GM19438 (cell line): ENCODE results near the gene SLC22A5.

Experiments
- ATAC-seq: cut with Tn5 transposase; IDR thresholded peaks from one replicate; pipeline ENCODE4 v1.9.1; 2021; ENCODE audit warnings: low read depth; ENCODE audit not compliant: unreplicated experiment

The SLC22A5 gene

GRCh38 chr5:132364319-132364718, 5.2 kb upstream of the SLC22A5 start:
- ATAC-seq: no peak

GRCh38 chr5:132365213-132365612, 4.3 kb upstream of the SLC22A5 start:
- no peak for ATAC-seq

DNA sequence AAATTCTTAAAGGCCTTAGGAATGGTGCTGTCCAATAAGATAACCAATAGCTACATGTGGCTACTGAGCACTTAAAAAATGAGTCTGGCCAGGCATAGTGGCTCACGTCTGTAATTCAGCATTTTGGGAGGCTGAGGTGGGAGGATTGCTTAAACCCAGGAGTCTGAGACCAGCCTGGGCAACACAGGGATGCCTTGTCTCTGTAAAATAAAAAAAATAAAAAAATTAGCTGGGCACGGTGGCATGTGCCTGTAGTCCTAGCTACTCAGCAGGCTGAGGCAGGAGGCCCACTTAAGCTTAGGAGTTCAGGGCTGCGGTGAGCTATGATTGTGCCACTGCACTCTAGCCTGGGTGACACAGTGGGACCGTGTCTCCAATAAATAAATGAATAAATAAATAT, 1.3 kb upstream of the SLC22A5 start:
- ATAC-seq: no peak

DNA sequence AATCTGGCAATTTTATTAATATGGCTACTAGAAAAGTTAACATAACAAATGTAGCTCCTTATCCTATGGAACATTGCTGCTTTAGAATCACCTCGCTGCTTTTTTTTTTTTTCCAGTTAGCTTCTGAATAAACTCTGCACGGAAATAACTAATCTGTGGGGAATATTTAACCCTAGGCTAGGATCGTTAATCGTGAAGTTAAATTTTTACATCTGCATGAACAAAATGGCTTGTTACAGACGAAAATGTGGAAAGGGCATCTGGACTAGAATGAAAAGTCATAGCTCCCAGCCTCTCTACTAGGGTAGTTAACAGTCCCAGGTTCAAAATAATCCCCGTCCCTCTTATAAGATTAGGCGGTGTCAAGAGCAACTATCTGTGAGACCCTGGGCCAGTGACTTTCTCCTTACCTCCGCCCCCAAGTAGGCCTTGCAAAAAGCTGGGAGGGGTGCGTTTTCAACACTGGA, 470 bp upstream of the SLC22A5 start:
- ATAC-seq: no peak

DNA sequence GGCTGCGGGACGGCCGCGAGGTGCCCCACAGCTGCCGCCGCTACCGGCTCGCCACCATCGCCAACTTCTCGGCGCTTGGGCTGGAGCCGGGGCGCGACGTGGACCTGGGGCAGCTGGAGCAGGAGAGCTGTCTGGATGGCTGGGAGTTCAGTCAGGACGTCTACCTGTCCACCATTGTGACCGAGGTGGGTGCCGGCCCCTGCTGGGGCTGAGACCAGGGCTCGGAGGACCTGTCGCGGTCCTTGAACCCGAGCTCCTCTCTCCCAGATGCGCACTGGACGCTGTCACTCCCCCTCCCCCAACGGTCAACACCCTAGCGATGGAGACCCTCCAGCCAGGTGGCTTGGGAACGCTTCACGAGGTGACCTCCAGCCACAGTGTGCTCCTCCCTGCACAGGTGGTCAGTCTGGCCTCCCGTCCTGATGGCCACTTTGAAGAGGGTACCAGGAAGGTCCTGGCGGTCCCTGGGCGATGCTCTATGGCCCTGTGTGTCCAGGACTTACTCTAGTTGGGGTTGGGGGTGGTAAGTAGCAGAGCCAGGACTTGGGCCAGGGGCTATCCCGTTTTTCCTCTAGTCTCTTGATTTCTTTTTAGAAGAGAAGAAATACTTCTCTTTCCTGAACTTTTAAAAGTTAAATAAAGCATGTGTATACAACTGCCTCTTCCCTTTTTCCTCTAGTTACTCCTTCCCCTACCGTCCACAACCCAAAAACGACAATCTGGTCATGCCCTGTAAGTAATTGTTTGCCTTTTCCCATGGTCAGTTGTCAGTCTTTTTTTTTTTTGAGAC, 866 bp downstream of the SLC22A5 start:
- peak; percentile 5 for ATAC-seq

GRCh38 chr5:132370971-132371602, 1.6 kb downstream of the SLC22A5 start:
- ATAC-seq: no peak

- ATAC-seq: no peak
These were observed 2.1 kb downstream of the SLC22A5 start for GRCh38 chr5:132371603-132371994.

DNA sequence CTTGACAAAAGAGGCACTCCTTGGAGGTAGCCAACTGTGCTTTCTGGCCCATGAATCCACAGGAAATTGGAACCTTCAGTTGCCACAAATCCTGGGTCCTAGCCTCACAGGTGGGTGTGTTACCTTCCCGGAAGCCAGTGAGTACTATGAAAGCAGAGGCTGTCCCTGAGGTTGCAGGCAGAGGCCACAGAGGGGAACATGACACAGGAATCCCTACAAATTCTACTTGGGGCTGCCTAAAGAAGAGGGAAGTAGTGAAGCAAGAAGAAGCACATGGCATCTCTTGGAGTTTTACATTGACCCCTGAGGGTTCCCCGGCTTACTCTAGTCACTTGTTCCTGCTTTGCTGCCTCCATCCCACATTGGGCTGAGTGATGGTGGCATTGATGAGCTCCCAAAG, 2.6 kb downstream of the SLC22A5 start:
- ATAC-seq: no peak

GRCh38 chr5:132372542-132372941, 3.0 kb downstream of the SLC22A5 start:
- no peak for ATAC-seq

DNA sequence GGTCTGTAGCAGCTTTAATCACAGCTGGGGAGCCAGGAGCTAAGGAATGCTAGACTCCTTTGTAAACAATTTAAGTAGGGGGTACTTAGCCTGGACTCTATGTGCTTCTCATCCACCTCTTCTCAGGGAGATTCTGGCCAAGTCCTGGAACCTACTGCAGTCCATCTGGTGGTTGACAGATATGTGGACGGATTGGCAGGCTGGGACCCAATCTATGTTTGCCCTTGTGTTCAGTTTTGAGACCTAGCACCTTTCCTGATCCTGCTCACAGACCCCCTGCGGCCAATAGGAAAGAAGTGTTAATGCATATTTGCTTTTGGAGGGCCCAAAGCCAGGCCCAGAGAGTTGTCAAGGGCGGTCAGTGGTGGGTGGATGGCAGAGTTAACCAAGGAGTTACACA, 6.4 kb downstream of the SLC22A5 start:
- no peak for ATAC-seq

DNA sequence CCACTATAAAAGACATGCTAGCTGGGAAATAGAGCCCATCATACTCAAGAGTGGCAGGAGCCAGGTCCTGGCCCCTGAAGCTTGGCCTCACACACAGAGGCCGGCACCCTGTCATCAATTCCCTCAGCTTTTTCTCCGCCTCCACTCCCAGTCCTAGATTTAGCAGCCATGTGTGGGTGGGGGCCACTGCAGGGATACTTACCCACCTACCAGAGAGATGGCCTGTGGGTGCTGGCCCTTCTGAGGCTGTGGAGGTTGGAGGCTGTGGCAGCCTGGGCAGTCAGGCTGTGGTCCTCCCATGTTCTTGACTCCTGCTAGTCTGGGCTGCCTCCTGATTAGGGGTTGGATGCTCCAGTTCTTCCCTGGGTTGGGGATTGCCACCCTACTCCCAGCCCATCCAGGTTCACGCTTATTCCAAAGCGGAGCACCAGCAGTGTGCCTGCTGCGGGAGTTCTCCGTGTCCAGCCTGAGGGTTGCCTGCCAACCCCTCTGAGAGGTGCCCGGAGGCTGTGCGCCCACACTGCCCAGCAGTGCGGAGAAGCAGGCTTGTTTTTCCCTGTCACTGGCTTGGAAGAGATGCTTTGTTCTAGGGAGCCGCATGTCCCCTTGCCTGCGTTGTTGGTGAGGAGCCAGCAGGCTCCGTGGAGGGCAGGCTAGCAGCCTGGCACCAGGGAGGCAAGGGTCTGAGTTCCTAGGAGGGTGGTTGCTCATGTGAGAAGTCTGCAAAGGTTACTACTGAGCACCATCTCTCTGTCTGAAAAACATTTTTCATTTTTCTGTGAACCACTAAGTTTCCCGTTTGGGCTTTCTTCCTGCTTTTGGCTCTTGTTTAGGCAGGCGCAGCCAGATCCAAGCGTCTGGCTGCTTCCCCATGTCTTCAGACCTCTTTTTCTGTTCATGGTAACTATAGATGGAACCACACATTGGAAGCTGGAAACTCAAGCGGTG, 7.5 kb downstream of the SLC22A5 start:
- no peak for ATAC-seq

GRCh38 chr5:132377738-132378137, 8.2 kb downstream of the SLC22A5 start:
- ATAC-seq: no peak

GRCh38 chr5:132378580-132378979, 9.1 kb downstream of the SLC22A5 start:
- ATAC-seq: no peak

- ATAC-seq: no peak
These were observed 10.5 kb downstream of the SLC22A5 start for GRCh38 chr5:132380047-132380446.

DNA sequence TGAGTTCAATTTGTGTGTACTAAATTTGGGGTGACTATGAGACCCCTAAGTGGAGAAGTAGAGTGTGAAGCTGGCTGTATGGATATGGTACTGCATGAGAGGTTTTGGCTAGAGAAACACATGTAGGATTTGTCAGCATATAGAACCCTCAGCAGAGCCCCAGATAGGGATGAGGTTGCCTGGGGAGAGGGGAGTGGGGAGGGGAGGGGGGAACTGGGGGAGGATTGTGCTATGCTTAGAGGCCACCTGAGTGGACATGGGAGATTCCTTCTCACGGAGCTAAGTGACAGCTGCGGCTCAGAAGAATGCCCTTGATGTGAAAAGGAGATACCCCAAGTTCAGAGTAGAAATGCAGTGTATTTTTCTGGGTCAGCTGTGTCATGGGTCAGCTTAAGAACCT, 11.2 kb downstream of the SLC22A5 start:
- ATAC-seq: no peak

GRCh38 chr5:132381614-132382013, 12.1 kb downstream of the SLC22A5 start:
- no peak for ATAC-seq

DNA sequence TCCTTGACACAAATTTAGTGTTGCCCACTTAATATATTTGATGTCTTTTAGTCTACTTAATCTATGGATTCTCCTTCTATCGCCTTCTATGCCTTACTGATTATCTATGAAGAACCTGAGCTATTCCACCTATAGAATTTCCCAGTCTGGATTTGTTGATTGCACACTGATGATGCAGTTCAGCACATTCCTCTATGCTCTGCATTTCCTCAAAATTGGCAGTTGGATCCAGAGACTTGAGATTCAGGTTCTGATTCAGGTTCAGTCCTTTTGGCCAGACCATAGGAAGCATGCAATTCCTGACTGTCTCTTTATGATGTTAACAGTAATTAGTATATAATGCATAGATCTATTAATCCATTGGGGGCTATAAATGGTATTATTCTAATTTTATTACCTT, 13.8 kb downstream of the SLC22A5 start:
- no peak for ATAC-seq

- no peak for ATAC-seq
These were observed 14.5 kb downstream of the SLC22A5 start for GRCh38 chr5:132383984-132384383.

GRCh38 chr5:132384506-132385050, 15.1 kb downstream of the SLC22A5 start:
- no peak for ATAC-seq

- no peak for ATAC-seq
These were observed 16.0 kb downstream of the SLC22A5 start for GRCh38 chr5:132385326-132386105.
